DOHH2 (cell line): ENCODE data around the gene R3HDM4.

Source experiments
- EZH2phosphoT487 ChIP-seq: fragments of 200-600 bp; sonication (generic); IDR thresholded peaks from 2 replicates; pipeline ENCODE4 v1.6.1; 2017; ENCODE audit warnings: borderline replicate concordance, mild to moderate bottlenecking, antibody characterized with exemption, low read length, moderate library complexity, mixed read lengths
- TF ChIP-seq, protein P1 (sequence below): fragments of 200-600 bp; sonication (generic); IDR thresholded peaks from one replicate; pipeline ENCODE4 v1.5.1; 2014; ENCODE audit warnings: antibody characterized with exemption, mild to moderate bottlenecking, low read depth, low read length; ENCODE audit not compliant: poor library complexity, severe bottlenecking

DNA sequence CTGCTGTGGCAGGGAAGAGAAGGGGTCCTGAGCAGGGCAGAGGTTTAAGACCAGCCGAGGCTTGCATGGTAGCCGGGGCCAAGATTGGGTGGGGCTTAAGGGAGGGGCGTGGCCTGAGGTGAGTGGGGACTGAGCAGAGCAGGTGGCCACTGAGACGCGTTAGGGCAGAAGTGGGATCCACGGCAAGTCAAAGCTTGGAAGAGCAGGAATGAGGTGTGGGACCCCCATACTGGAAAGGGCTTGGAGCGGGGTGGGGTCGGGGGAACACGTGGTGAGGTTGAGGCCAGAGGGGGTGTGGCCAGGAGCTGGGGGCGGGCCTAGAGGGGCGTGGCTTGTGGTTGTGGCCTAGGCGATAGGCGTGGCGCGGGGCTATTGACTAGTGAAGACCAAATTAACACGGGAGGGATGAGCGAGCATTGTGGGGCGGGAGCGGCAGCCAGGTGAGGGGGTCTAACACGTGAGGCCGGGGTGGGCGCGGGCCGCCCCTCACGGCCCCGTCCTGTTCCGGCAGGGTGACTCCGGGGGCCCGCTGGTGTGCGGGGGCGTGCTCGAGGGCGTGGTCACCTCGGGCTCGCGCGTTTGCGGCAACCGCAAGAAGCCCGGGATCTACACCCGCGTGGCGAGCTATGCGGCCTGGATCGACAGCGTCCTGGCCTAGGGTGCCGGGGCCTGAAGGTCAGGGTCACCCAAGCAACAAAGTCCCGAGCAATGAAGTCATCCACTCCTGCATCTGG, 50.3 kb downstream of the R3HDM4 start:
- TF ChIP-seq, protein P1, sequence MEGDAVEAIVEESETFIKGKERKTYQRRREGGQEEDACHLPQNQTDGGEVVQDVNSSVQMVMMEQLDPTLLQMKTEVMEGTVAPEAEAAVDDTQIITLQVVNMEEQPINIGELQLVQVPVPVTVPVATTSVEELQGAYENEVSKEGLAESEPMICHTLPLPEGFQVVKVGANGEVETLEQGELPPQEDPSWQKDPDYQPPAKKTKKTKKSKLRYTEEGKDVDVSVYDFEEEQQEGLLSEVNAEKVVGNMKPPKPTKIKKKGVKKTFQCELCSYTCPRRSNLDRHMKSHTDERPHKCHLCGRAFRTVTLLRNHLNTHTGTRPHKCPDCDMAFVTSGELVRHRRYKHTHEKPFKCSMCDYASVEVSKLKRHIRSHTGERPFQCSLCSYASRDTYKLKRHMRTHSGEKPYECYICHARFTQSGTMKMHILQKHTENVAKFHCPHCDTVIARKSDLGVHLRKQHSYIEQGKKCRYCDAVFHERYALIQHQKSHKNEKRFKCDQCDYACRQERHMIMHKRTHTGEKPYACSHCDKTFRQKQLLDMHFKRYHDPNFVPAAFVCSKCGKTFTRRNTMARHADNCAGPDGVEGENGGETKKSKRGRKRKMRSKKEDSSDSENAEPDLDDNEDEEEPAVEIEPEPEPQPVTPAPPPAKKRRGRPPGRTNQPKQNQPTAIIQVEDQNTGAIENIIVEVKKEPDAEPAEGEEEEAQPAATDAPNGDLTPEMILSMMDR, result no peak
- no peak for TF ChIP-seq EZH2phosphoT487
